ENCODE data around the gene CYP4V2. TPM values are rescaled to one million over a fixed set of nuclear protein-coding genes. Genes with fewer than 3 reads are reported as not detected.

The CYP4V2 gene
- total and polyA plus RNA-seq, 11 donors: 14.4 to 44.6 (median 26.0) TPM

DNA sequence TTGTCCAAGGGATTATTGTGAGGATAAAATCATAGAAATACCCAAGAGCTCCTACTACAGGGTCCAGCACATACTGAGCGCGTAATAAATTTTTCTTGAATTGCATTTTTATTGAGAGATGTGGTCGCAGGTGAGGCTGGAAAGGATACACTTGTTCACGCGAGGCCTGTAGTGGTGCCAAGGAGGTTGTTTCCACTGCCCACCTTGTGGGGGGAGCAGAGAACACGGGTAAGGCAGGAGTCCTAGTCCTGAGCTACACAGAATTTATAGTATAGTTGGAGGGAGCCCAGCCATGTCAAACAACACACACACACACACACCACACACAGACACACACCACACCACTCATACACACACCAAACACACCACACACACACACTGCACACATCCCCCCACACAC, 31.8 kb upstream of the CYP4V2 start:
- Histone ChIP-seq H3K36me3 (peaks cover 0 to 19% (median 6%) of the 10 kb centered on the region in 9 donors), H3K27ac (no peak overlapping the region), H3K27me3 (no peaks in the 10 kb centered on the region), H3K4me1 (no peaks in the 10 kb centered on the region), H3K4me3 (no peak overlapping the region), H3K9me3 (no peaks in the 10 kb centered on the region)
- ATAC-seq (no peak), DNase-seq (no peak)
- WGBS, 4 donors: 87 to 91% (median 90%) methylated on average over 6 of the region's 6 CpGs
- TF ChIP-seq POLR2A (IDR thresholded peaks at IDR 0.05): no peak
- TF ChIP-seq, protein P1, sequence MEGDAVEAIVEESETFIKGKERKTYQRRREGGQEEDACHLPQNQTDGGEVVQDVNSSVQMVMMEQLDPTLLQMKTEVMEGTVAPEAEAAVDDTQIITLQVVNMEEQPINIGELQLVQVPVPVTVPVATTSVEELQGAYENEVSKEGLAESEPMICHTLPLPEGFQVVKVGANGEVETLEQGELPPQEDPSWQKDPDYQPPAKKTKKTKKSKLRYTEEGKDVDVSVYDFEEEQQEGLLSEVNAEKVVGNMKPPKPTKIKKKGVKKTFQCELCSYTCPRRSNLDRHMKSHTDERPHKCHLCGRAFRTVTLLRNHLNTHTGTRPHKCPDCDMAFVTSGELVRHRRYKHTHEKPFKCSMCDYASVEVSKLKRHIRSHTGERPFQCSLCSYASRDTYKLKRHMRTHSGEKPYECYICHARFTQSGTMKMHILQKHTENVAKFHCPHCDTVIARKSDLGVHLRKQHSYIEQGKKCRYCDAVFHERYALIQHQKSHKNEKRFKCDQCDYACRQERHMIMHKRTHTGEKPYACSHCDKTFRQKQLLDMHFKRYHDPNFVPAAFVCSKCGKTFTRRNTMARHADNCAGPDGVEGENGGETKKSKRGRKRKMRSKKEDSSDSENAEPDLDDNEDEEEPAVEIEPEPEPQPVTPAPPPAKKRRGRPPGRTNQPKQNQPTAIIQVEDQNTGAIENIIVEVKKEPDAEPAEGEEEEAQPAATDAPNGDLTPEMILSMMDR (IDR thresholded peaks at IDR 0.05): no peak
- intact Hi-C loops (cut with DNase I): no loop called here

DNA sequence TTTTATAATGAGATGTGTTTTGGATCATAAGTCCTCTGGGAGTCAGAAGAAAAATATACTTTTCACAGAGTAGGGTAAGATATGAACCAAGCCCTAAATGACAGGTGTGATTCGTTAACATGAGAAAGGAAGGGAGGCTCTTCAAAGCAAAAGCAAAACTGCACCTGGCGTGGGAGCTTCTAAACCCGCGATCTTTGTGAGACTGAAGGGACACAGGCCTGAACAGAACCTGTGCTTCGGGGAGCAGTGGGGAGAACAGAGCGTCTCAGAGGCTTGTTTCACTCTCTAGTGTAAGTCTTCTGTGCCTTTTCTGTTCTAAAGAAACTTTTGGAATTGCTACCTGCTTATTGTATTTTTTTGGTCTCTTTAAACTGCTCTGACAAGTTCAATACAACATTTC, 30.2 kb upstream of the CYP4V2 start:
- no peak for ATAC-seq
- intact Hi-C loops (cut with DNase I): no loop called here
- Histone ChIP-seq H3K4me3 (no peak overlapping the region), H3K27me3 (no peaks in the 10 kb centered on the region), H3K36me3 (peaks cover 0 to 18% (median 4%) of the 10 kb centered on the region in 9 donors), H3K9me3 (no peaks in the 10 kb centered on the region), H3K27ac (no peak overlapping the region), H3K4me1 (no peaks in the 10 kb centered on the region)
- TF ChIP-seq, protein P1 (IDR thresholded peaks at IDR 0.05): no peak
- no peak for TF ChIP-seq POLR2A (IDR thresholded peaks at IDR 0.05)
- whole genome bisulfite sequencing, 4 donors: 76 to 93% (median 90%) methylated on average over 6 of the region's 6 CpGs
- DNase-seq: no peak

DNA sequence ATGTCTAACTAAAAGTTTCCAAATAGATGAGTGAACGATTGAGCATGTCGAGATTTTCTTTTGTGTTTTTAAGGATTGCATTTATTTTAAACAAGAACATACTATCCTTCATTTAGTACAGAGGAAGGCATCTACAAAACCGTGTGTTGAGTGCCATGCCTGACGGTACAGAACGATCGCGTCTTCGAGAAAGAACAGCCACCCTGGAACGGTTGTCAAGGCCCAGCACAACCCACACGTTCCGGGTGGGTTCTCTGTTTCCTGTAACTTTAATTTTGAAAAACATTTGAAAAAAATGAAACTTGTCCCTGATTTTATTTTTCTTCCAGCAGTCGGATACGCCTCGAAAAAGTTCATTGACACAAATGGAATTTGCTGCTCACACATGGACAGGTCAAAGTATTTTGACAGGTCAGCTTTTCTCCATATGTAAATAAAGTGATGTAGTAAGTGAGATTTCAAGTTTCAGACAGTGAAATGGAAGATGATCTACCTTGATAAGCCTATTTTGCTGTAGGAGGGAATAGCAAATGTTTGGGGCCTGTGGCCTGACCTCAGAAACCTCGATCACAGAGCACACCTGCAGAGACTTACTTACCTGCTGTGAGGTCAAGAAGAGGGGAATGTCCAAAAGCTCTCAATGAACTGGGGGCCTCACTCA, 24.4 kb upstream of the CYP4V2 start:
- H3K36me3 ChIP-seq: peaks cover 0 to 4% (median 0%) of the 10 kb centered on the region in 9 donors
- TF ChIP-seq, protein P1 (IDR thresholded peaks at IDR 0.05): no peak
- TF ChIP-seq POLR2A (IDR thresholded peaks at IDR 0.05): no peak
- H3K27ac ChIP-seq: no peak overlapping the region
- DNase-seq (no peak), ATAC-seq (no peak)
- H3K4me1 ChIP-seq: no peaks in the 10 kb centered on the region
- no peak overlapping the region for H3K4me3 ChIP-seq
- intact Hi-C loops (cut with DNase I): no loop called here
- WGBS, 4 donors: 88 to 91% (median 90%) methylated on average over 15 of the region's 15 CpGs
- no peaks in the 10 kb centered on the region for H3K9me3 ChIP-seq
- no peaks in the 10 kb centered on the region for H3K27me3 ChIP-seq

DNA sequence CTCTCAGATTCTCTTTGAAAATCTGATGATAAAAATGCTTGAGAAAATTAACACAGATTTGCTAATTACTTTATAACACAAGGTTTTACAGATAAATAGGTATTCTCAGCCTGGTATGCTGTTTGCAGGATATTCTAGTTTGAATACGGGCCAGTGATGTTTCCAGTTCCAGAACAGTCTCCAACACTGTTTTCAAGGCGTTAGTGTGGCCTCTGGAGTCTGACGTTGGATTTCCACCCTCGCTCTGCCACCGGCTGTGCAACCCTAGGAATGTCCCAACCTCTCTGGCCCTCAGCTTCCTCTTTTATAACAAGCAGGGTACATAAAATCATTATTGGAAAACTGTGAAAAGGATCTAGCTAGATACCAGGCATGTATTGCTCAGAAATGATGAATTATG, 23.8 kb upstream of the CYP4V2 start:
- Histone ChIP-seq H3K36me3 (peaks cover 0 to 4% (median 0%) of the 10 kb centered on the region in 9 donors), H3K4me1 (no peaks in the 10 kb centered on the region), H3K4me3 (no peak overlapping the region), H3K27ac (no peak overlapping the region), H3K9me3 (no peaks in the 10 kb centered on the region), H3K27me3 (no peaks in the 10 kb centered on the region)
- DNase-seq: no peak
- WGBS, 4 donors: 77 to 91% (median 84%) methylated on average over 5 of the region's 5 CpGs
- intact Hi-C loops (cut with DNase I): no loop called here
- TF ChIP-seq, protein P1 (IDR thresholded peaks at IDR 0.05): no peak
- no peak for TF ChIP-seq POLR2A (IDR thresholded peaks at IDR 0.05)
- ATAC-seq: no peak

Measured in heart left ventricle (tissue), 16 donors.